ENCODE results near the gene FBXL20.
"Not testable (repeated sequence)": the region's sequence is repeated elsewhere in the genome, so short reads cannot be mapped to it uniquely, and the experiment has no call there.

GRCh38 chr17:39334008-39334744, 67.2 kb downstream of the FBXL20 start:
- TF ChIP-seq MAX (IDR thresholded peaks at IDR 0.05); CTCF (IDR thresholded peaks at IDR 0.05; ENCODE audit: low read depth, low read length, missing input control); TAF1 (conservative IDR thresholded peaks at IDR 0.05); GABPA (IDR thresholded peaks at IDR 0.05 in 1 of 2, conservative IDR thresholded peaks at IDR 0.05 in 1 of 2): not testable (repeated sequence)

All from liver (tissue), 3 donors.